Glutamatergic neuron (in vitro differentiated cells): ENCODE results near the gene COG8. TPM values are rescaled to one million over a fixed set of nuclear protein-coding genes. Genes with fewer than 3 reads are reported as not detected.
A peak's percentile ranks its signal among the peaks of the same experiment; 100 is the strongest.

Source experiments
- DNase-seq: peaks from one replicate; pipeline ENCODE4 v3.0.0; 2022
- H3K27ac Mint-ChIP-seq: one replicate; pipeline ENCODE4 v1.8.0; 2020; ENCODE audit warnings: mild to moderate bottlenecking, mixed read lengths, inconsistent platforms; ENCODE audit not compliant: unreplicated experiment
- H3K27me3 Mint-ChIP-seq: one replicate; pipeline ENCODE4 v1.8.0; 2020; ENCODE audit warnings: mild to moderate bottlenecking, moderate library complexity, mixed read lengths, inconsistent platforms; ENCODE audit not compliant: unreplicated experiment
- H3K36me3 Mint-ChIP-seq: one replicate; pipeline ENCODE4 v1.8.0; 2020; ENCODE audit warnings: mild to moderate bottlenecking, mixed read lengths, inconsistent platforms; ENCODE audit not compliant: unreplicated experiment
- H3K4me1 Mint-ChIP-seq: one replicate; pipeline ENCODE4 v1.8.0; 2020; ENCODE audit warnings: mild to moderate bottlenecking, low read depth, mixed read lengths, inconsistent platforms; ENCODE audit not compliant: unreplicated experiment
- H3K4me3 Mint-ChIP-seq: one replicate; pipeline ENCODE4 v1.8.0; 2020; ENCODE audit warnings: mild to moderate bottlenecking, mixed read lengths, inconsistent platforms; ENCODE audit not compliant: unreplicated experiment
- H3K9me3 Mint-ChIP-seq: one replicate; pipeline ENCODE4 v1.8.0; 2020; ENCODE audit warnings: mild to moderate bottlenecking, moderate library complexity, mixed read lengths, inconsistent platforms; ENCODE audit not compliant: unreplicated experiment
- total RNA-seq: library from RNA; stranded (reverse); fragmentation: NEBNext Ultra II Directional; extraction: Animal tissue kit (Norgen Biotek cat#: 25700); gene quantifications from one replicate; pipeline ENCODE4 v1.2.1, GENCODE V29; 2021; ENCODE audit not compliant: unreplicated experiment
- TF ChIP-seq, protein P1 (sequence below): fragments of 200-600 bp; sonication (generic); IDR thresholded peaks from one replicate; pipeline ENCODE4 v1.5.0; 2021; ENCODE audit not compliant: partially characterized antibody, unreplicated experiment

The COG8 gene
- total RNA-seq, 1 donor from 2014 or later: 51.2 TPM

DNA sequence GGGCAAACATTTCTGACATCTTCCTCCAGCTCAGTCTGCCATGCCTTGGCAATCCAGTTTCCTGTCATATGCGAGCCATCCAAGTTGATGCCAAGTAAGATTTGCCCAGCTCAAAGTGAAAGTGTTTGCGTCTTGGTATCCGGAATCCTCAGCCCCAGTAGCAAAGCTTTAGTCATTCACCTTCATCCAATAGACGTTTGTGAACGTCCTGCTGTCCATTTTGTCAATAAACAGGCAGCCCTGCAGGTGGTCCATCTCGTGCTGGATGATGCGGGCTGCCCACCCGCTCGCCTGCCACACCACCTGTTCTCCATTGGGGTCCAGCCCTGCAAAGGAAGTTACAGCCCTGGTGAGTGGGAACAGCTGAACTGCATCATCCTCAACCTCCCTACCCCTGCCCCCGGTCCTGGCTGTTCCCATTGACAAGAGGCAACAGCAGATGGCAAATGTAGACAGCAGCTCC, 10.5 kb downstream of the COG8 start:
- H3K27ac Mint-ChIP-seq: peak overlapping the region; percentile 76
- TF ChIP-seq, protein P1, sequence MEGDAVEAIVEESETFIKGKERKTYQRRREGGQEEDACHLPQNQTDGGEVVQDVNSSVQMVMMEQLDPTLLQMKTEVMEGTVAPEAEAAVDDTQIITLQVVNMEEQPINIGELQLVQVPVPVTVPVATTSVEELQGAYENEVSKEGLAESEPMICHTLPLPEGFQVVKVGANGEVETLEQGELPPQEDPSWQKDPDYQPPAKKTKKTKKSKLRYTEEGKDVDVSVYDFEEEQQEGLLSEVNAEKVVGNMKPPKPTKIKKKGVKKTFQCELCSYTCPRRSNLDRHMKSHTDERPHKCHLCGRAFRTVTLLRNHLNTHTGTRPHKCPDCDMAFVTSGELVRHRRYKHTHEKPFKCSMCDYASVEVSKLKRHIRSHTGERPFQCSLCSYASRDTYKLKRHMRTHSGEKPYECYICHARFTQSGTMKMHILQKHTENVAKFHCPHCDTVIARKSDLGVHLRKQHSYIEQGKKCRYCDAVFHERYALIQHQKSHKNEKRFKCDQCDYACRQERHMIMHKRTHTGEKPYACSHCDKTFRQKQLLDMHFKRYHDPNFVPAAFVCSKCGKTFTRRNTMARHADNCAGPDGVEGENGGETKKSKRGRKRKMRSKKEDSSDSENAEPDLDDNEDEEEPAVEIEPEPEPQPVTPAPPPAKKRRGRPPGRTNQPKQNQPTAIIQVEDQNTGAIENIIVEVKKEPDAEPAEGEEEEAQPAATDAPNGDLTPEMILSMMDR: no peak
- H3K27me3 Mint-ChIP-seq: peaks cover 4% of the 10 kb centered on the region
- H3K4me3 Mint-ChIP-seq: peak overlapping the region; percentile 88
- DNase-seq: no peak
- H3K4me1 Mint-ChIP-seq: peaks cover 9% of the 10 kb centered on the region
- peaks cover 7% of the 10 kb centered on the region for H3K9me3 Mint-ChIP-seq
- peaks cover 4% of the 10 kb centered on the region for H3K36me3 Mint-ChIP-seq

DNA sequence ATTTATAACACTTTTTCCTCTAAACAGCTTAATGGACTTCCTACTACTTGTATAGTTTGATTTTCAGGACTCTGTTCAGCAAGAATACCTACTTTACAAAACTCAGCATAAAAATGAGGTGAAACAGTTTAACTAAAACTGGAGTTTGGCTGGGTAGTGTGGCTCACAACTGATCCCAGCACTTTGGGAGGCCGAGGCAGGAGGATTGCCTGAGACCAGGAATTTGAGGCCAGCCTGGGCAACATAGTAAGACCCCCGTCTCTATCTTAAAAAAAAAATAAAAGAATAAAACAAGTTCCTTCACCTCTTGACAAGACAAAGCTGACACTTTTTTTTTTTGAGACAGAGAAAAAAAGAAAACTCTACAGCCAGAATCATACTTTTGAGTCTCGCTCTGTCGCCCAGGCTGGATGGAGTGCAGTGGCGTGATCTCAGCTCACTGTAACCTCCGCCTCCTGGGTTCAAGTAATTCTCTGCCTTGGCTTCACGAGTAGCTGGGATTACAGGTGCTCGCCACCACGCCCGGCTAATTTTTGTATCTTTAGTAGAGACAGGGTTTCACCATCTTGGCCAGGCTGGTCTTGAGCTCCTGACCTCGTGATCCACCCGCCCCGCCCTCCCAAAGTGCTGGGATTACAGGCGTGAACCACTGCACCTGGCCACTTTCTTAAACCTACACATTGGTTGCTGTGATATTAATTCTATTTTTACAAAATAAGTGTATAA, 11.6 kb downstream of the COG8 start:
- TF ChIP-seq, protein P1: no peak
- peaks cover 1% of the 10 kb centered on the region for H3K36me3 Mint-ChIP-seq
- no peak overlapping the region for H3K27ac Mint-ChIP-seq
- H3K4me3 Mint-ChIP-seq: no peak overlapping the region
- peaks cover 4% of the 10 kb centered on the region for H3K27me3 Mint-ChIP-seq
- no peak for DNase-seq
- H3K4me1 Mint-ChIP-seq: peaks cover 9% of the 10 kb centered on the region
- peaks cover 7% of the 10 kb centered on the region for H3K9me3 Mint-ChIP-seq

DNA sequence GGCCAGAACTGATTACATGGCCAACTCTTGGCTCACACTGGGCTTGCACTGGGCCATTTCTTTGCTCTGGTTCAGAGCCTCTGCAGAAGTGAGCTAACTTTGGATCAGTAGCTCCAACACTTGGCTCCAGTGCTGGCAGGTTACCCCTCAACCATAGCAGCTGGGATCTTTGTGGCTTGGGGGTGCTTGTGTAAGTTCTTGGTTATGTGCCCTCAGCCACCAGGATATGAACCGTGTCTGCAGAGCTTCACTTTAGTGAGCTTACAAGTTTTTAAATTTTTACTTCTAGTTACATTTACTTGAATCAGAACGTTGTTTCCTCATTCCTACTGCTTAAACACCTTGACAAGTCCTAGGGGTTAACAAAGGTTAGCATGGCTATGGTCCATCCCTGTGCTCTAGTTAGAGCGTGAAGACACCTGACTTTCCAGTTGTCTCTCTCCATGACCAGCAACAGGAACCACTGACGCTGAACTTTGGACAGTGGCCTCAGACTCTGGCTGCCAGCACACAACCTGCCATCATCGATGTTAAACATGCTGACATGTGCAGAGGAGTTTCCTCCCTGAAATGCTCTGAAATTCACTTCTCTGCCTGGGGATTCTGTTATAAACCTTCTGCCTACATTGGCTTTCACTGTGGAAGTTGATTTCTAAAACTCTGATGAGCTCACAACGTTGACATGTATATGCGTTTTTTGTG, 13.0 kb downstream of the COG8 start:
- Mint-ChIP-seq H3K36me3 (peaks cover 6% of the 10 kb centered on the region), H3K9me3 (peaks cover 10% of the 10 kb centered on the region), H3K4me1 (peaks cover 11% of the 10 kb centered on the region), H3K27ac (no peak overlapping the region), H3K4me3 (no peak overlapping the region), H3K27me3 (peaks cover 7% of the 10 kb centered on the region)
- DNase-seq: no peak
- TF ChIP-seq, protein P1: no peak

DNA sequence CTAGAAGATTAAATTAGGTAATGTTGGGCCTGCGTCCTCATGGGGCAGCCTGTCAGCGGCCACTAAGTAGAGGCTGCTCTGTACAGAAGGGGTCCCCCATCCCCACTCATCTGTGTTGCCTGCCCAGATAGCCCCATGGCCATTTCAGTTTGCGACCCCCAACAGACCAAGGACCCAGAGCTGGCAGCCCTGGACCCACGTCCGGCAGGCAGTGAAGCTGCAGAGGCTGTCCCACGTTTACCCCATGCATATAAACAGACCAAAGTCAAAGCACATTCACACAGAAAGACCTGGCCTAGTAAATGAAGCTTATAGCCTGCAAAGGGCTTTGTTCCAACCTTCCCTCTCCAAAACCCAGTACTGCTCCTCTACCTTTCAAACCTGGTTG, 13.6 kb downstream of the COG8 start:
- Mint-ChIP-seq H3K4me3 (no peak overlapping the region), H3K4me1 (peaks cover 11% of the 10 kb centered on the region), H3K36me3 (peaks cover 6% of the 10 kb centered on the region), H3K27ac (no peak overlapping the region), H3K27me3 (peaks cover 7% of the 10 kb centered on the region), H3K9me3 (peaks cover 8% of the 10 kb centered on the region)
- TF ChIP-seq, protein P1: no peak
- no peak for DNase-seq

DNA sequence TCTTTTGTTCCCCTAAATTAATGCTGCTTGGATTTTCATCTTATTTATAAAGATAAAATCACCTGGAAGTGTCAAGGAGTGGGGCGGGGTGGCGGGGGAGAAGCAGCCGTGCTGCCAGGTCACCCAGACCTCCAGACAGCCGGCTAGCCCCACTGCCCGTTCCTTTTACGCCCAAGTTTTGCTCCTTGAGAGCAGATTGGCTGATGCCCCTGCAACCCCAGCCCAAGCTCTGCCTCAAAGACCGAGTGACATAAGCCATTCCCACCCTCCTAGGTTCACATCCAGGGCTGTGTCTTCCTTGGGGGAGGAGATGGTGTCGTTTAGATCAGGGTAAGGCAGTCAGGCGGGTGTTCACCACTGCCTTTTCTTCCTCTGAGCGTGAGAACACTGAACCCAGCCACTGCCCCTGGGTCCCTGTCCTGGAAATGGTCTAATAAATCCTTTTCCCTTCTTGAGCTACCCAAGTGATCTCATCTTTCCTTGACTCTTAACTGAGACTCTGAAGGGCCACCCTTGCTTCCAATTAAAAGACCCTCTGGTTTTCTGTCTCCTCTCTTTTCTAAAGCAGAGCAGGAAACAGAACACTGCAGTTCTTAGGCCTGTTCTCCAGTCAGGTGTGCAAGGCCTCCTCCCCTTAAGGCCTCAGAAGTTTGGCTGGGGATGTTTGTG, 14.6 kb downstream of the COG8 start:
- H3K27ac Mint-ChIP-seq: no peak overlapping the region
- DNase-seq: no peak
- H3K27me3 Mint-ChIP-seq: peaks cover 7% of the 10 kb centered on the region
- peaks cover 6% of the 10 kb centered on the region for H3K36me3 Mint-ChIP-seq
- TF ChIP-seq, protein P1: no peak
- H3K4me3 Mint-ChIP-seq: no peak overlapping the region
- H3K9me3 Mint-ChIP-seq: peaks cover 8% of the 10 kb centered on the region
- H3K4me1 Mint-ChIP-seq: peaks cover 11% of the 10 kb centered on the region
